ENCODE data around the gene UCN3.
A peak's percentile ranks its signal among the peaks of the same experiment; 100 is the strongest.

Gene UCN3, protein sequence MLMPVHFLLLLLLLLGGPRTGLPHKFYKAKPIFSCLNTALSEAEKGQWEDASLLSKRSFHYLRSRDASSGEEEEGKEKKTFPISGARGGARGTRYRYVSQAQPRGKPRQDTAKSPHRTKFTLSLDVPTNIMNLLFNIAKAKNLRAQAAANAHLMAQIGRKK

DNA sequence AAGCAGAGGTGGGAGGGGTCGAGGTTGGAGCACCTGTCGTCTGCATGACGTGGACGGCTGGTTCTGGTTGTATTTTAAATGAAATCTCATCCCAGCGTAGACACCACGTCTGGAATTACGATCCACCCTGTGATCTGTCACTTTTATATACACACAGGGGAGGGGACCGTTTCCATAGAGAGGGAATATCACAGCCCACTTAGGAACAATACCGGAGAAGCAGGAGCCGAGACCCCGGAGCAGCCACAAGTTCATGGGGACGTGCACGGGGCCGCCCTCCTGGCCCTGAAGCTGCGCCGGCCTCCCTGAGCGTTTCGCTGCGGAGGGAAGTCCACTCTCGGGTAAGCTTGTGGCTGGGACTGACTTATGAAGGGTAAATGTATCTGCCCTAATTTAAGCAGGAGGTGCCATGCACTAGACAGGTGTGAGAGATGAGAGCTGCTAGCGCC lies at the start of gene UCN3:
Gene UCN3, plus strand, starts transcription at position 77 of the 449 bp plus-strand sequence. CDS start 8,755 bp downstream, outside the sequence.
- no peak for DNase-seq

DNA sequence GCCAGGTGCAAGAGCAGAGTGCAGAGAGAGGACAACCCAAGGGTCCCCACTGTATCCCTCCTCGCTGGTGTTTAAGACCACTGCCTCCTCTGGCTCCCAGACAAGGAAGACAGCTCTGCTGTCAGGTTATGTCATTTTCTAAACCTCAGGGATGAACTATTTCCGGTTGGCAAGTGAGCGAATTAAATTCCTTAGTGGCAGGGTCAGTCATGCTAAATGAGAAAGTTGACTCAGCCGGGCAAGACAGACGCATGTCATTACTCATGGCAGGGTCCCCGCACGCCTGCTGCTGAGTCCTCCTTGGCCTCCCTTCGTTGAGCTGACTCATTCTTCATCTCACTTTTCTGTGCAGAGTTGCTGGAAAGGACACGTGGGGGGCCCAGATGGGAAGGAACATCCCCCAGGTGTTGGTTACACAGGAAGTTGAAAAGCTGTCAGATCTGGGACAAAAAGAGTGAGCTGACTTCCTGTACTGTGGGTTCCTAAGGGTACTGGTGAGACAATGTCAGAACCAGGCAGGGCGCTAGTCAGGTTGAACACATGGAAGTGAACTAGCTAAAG lies 47.1 kb upstream of the UCN3 start:
- peak; percentile 84 for DNase-seq

DNA sequence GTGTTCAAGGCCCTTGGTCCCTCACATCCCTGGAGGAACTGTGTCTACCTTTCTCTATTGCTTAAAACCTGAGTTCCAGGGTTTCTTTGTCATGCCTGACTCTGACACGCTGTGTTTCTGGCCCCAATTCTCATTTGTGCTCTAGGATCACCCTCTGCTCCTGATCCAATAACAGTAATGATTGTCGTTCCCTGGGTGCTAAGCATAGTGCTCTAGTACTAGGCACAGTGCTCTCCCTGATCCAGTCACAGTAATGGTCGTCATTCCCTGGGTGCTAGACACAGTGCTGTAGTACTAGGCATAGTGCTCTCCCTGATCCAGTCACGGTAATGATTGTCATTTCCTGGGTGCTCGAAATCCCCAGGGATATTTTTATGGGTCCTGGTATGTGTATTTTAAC lies 46.6 kb upstream of the UCN3 start:
- no peak for DNase-seq

DNA sequence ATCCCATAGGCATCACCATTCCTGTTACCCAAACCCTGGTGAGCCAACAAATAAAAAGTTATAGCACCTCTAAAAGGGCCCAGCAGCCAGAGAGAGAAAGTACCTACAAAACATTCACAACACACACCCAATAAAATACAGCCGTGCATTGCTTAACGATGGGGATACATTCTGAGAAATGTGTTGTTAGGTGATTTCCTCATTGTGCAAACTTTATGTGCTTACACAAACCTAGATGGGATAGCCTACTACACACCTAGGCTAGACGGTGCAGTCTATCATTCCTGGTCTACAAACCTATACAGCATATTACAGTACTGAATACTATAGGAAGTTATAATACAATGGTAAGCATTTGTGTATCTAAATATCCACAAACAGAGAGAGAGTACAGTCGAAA lies 44.9 kb upstream of the UCN3 start:
- DNase-seq: no peak

DNA sequence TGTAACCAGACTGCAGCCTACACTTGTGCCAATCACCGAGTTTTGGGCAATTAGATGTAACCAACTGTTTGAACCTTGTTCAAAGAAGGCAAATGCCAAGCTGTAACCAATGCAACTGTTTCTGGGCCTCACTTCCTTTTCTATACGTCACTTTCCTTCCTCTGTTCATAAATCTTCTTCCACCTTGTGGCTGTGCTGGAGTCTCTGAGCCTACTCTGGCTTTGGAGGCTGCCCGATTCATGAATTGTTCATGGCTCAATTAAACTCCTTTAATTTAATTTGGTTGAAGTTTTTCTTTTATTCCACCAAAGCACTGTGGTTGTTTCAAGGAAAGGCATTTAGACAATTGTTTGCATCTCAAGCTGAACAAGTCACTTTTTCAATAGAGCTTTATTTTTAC lies 43.5 kb upstream of the UCN3 start:
- no peak for DNase-seq

DNA sequence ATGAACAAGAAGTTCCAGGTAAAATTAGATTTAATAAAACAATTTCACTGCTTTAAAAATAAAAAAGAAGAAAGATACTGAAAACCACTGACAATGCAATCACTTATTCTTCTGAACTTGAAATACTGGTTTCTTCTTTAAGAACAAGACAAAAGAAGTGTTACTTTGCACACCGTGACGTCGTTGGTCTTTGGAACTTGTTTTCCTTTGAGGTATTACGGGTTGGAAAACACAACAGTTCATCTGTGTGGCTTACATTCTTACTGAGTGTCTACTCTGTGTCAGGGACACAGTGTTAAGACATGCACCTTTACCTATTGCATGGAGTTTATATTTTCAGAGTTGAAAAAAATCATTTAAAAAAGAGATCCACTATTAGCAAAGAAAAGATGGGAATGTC lies 41.3 kb upstream of the UCN3 start:
- no peak for DNase-seq

DNA sequence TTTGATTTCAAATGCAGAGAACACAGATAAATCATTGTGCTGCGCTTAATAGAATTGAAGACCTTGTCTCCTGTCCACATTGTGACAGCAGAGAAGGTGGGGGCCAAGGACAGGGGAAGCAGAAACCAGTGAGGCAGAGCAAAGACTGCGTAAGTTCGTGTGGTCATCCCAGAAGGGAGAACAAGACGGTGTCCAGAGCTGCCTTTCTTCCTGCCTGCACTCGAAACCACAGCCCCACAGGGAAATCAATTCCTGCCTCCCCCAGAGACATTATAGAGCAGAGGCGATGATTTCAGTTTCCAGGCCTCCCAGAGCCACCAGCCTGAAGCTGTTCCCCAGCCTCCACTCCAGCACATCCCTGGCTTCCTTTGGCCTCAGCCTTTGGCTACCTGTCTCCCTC lies 39.7 kb upstream of the UCN3 start:
- no peak for DNase-seq

DNA sequence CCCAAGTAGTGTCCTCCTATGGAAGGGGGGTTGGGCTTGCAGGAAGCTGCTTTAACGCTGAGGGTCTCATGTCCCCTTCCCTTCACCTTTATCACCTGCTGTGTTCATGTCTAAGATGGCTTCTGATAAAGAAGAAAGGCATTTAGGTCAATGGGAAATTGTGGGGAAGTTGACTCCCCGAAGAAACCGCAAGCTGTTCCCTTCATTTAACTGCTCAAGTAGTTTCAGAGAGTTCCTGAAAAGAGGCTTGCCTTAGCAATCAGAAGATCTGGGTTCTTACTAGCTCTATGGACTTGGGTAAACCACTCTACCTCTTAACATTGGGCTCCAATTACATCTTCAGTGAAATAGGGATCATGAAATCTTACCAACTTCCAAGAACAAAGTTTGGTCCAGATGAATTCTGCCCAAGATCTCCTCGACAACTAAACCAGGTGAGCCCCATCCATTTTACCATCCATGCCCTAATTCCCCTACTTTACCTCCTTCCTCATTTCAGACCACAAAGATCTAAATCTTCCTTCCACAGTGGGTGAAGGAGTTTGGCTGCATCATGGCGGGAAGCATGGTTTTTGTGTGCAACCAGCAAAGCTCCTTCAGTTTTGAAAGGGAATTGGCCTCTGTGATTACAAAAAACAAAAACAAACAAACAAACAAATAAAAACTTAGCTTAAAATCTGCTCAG lies 30.4 kb upstream of the UCN3 start:
- no peak for DNase-seq

DNA sequence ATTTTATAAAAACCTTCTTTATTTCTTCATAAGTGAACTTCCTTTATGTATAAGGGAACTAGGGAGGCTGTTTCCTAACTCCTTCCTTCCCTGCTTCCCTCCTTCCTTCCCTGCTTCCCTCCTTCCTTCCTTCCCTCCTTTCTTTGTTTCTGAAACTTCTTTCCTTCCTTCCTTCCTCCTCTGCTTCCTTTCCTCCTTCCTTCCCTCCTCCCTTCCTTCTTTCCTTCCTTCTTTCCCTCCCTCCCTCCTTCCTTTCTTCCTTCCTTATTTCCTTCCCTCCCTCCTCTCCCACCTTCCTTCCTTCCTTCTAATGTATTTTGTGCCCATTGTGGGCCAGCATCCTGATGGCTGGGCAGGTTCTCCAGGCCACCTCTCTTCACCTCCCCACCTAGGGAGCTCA lies 26.8 kb upstream of the UCN3 start:
- no peak for DNase-seq

DNA sequence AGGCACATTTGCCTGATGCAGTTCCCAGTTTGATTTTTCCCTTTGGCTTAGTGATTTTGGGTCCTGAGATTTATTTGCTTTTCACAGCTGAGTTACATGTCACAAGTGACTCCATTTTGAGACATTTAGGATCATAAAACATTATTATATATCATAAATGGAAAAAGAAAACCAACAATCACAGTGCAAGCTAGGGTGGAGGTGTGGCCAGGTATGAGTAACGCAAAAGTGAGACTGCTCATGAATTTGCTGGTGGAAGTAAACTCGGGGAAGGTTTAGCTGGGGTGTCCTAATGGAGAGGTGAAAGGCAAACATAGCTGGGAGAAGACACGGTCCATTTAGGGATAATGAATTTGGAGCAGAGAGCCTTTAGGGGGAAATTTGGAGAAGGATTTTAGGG lies 21.7 kb upstream of the UCN3 start:
- DNase-seq: no peak

DNA sequence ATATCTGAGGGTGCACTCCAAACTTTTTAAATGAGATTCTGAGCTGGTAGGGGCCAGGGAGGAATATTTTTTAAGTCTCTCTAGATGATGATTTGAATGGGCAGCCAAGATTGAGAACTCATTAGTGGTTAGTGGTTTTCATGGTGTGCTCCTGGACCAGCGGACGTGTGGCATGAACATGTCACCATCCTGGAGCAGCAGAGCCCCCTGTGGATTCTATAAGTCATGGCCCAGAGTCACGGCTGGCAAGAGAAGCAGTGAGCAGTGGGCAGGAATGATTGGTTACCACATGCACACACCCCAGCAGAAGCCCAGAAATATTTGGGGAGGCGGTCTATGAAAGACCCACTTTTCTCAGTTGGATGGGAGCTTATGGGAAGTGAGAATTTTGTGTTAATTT lies 21.2 kb upstream of the UCN3 start:
- peak; percentile 43 for DNase-seq

DNA sequence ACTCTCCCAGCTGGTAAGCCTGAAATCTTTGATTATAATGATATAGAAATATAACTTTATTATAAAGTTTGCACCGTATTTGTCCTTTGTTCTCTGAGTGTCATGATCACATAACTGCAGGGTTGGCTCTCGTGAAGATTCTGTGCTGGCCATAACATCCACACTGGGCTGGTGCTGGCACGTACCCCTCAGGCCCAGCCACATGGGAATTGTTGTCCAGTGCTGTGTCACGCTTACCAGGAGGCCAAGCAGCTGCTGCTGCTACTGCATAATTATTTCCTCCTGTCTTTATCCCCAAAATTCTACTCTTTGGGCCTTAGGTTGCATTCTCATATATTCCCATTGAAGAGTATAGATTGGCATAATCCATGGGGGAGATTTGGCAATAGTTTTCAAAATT lies 20.8 kb upstream of the UCN3 start:
- DNase-seq: no peak

DNA sequence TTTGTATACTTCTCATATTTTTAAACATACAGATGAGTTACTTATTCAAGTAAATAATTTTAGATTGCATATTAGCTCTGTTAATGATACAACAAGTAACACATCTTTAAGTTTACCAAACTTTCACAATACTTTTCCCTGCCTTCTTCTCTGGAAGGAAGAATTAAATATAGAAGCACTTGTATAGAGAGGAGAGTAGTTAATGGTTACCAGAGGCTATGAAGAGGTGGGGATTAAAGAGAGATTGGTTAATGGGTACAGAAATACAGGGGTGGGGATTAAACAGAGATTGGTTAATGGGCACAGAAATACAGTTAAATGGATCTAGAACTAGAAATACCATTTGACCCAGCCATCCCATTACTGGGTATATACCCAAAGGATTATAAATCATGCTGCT lies 20.0 kb upstream of the UCN3 start:
- no peak for DNase-seq

DNA sequence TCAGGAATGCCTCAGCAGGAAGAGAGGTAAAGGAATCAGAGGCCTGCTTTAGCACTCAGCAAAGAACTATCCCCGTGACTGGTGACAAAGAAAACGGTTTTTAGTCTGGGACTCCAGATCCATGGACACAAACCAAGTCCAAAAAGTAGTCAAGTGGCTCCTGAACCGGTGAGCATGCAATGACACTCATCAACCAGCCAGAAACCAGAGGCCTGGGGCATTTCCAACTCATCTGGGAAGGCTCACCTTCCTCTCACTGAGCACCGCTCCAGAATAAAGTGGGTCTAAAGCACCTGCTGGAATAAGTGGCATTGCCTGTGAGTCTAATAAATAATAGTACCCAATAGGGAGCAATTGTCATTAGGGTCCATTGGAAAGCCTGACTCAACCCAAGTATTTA lies 17.9 kb upstream of the UCN3 start:
- no peak for DNase-seq

DNA sequence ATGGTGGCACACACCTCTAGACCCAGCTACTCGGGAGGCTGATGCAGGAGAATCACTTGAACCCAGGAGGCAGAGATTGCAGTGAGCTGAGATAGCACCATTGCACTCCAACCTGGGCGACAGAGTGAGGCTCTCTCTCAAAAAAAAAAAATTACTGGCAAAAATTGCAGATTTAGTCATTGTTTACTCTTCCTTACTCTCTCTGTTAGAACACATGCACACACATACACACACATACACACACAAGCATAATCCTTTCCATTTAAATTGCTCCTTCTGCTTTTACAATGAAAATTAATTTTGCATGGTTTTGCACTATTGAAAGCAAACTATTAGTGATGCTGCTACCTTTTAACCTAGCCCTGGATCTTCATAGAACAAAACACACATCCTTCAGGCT lies 15.4 kb upstream of the UCN3 start:
- DNase-seq: no peak

DNA sequence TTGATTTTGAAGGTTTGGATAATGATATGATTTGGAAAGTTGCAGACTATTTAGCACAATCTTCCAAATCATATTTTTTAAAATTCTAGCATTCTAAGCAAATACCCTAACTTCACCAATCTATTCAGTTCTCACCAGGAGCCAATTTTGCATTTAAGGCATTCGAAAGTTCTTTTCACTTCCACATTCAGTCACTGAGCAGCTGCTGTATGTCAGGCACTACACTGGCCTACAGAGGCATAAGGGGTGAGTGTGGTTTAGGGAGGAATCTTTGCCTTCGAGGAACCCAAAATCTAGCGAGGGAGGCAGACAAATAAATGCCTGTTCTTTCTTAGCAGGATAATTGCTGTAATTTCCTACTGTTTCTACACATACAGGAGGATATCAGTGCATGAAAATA lies 10.7 kb upstream of the UCN3 start:
- DNase-seq: no peak

DNA sequence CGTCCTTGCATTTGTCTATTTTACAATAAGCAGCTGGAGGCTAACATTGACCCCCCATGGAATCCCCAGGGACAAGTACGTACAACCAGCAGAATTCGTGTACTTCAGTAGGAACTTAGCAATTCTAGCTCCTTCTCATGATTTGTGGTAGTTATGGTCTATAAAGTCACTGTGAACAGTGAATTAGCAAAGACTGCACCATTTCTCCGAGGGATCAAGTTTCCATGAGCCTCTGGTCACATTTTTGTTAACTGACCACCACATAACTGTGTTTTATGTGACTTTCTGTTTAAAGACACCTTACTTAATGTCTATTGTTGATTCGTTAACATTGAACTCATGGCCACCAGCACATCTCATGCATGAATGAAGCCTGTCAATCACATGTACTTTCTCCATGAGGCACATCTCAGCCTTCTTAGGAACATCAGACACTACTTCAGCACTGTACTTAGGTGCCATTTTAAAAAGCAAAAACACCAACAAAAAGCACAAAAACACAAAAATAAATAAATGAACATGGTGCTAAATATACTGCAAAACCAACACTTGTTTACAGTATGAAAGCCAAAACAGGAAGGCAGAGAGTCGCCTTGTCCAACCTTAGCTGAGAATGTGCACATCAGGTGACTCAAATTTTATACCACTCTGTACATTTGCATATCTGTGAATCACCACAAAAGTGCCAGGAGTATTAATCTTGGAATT lies 9.0 kb upstream of the UCN3 start:
- no peak for DNase-seq

DNA sequence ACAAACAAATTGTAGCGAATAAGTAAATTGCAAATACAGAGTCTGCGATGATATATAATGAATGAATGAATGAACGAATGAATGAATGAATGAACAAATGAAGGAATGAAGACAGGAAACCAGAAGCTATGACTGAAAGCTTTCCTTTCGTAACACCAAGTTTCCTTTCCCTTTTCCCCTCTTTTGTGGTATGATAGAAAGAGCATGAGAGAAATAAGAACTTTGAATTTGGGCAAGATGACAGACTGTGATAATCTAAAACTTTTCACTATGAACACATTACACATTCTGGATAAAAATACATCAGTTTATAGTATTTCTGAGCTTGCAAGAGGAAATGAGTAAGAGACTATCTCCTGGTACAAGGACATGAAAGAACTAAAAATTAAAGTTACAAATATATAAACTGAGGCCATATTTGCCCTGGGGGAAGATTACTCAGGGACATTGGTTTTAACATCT lies 8.4 kb upstream of the UCN3 start:
- no peak for DNase-seq

DNA sequence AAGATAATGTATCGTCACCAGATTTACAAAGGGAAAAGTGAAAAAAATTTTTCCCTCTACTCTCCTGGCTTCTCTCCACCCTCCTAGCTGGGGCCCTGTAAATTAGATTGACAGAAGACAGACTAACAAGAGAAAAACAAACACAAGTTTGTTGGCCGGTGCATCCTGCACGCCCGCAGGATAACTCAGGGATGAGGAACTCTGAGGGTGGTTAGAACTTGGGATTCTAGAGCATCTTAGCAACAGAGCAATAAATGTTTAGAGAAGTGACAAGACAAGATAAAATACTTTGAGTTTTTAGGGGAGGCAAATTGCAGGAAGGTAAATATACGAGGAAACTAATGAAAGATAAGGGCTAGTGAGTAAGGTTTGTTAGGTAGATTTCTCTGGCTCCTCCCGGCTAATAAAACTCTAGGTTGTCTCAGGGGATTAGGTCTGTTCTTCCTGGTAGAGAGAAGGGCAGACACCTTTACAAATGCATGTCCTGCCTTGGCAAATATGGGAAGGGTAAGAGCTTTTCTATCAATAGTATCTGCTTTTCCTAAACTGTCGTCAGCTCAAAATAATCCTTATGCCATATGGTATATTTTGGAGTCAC lies 4.3 kb upstream of the UCN3 start:
- no peak for DNase-seq

DNA sequence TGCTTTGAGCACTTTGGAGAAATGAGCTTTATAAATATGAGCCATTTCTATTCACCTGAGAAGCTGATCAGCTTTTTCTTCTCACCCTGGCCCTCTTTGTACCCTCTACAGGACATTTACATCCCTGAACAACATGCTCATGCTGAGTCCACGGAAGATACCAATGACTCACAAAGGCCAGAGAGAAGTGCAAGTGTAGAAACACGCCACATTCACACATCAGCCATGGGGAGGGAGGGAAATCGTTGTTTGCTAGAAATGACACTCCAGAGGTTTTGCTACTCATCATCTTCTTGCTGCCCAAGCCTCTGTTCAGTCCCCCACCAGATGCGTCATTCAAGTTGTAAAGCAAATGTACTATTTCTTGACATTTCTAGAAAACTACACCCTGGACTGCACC lies 2.8 kb upstream of the UCN3 start:
- DNase-seq: no peak

DNA sequence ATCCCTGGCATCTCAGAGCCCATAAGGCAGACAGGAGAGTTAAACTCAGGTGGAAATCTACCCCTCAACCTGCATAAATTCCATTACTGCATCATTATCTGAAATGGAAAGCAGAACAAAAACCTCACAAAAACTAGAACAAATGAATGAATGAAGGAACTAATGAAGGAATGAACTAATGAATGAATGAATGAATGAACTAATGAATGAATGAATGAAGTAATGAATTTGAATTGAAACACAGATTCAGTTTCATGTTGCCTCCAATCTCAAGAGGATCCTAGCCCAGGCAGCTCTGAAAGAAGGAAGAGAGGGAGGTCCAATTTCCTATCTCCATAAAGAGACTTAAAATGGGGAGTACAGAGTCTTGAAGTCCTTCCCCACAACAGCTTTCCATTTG lies 1.9 kb upstream of the UCN3 start:
- no peak for DNase-seq

DNA sequence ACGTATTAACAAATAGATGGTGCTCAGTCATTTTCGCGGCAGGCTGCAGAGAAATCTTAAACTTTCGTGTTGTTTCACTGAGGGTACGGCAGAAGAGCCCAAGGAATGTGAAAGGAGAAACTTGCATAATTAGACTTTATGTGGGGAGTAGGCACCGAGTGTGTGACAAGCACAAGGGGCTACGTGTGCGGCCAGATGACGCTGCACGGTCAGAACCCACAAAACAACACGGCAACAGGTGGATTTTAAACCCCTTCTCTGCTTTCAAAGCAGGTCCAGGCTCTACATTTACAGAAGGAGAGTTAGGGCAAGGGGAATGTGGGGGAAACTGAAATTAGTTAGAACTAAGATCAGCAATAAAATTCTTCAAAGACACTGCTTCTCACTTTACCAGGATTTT lies 392 bp upstream of the UCN3 start:
- no peak for DNase-seq

DNA sequence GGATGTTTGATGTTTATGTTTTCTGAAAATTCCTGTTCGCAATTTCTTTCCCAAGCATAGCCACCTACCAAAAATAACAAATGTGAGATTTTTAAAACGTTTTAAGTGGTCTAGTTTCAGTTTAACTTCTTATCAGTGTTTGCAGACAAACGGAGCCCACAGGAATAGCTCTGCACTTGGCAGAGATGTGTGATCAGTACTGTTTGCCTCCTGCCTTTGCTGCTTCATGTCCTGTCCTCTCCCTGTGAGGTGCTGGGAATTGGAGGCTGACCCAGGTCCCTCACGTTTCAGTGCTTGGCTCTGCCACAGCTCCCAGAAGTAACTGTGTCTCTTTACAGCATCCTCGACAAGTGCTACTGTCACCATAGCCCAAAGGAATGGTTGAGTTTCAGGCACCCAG lies 1.2 kb downstream of the UCN3 start:
- no peak for DNase-seq

Measured in CD4-positive, alpha-beta T cell treated with Interleukin-6 for 4 hours (primary cell).